ENCODE data around the gene PPFIBP1.

Gene PPFIBP1

DNA sequence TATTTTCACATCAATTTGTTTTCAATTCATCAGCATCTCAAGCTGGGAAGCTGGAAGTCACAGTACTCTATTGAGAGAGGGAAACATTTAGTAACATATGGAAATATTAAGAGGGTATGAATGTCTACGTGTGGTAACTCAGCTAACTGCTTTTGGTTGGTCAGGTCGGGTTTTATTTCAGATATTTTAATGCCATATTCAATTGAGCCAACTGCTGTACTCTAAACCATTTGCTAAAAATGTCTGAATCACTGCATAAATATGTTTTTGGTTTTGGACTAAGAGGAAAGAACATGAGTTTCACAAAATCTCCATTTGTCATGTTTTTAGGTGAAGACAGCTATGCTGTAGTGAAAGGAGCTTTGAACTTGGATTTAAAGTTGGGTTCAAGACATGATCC, 18.9 kb upstream of the PPFIBP1 start:
- Mint-ChIP-seq H3K27me3 (peaks cover 26% of the 10 kb centered on the region), H3K4me3 (no peak overlapping the region), H3K36me3 (no peaks in the 10 kb centered on the region), H3K9me3 (peaks cover 5% of the 10 kb centered on the region), H3K27ac (no peak overlapping the region), H3K4me1 (no peaks in the 10 kb centered on the region)
- ATAC-seq: no peak

GRCh38 chr12:27505761-27506160, 18.2 kb upstream of the PPFIBP1 start:
- H3K4me3 Mint-ChIP-seq: no peak overlapping the region
- peaks cover 5% of the 10 kb centered on the region for H3K9me3 Mint-ChIP-seq
- H3K27me3 Mint-ChIP-seq: peaks cover 26% of the 10 kb centered on the region
- ATAC-seq: no peak
- H3K36me3 Mint-ChIP-seq: no peaks in the 10 kb centered on the region
- H3K27ac Mint-ChIP-seq: no peak overlapping the region
- no peaks in the 10 kb centered on the region for H3K4me1 Mint-ChIP-seq

GRCh38 chr12:27506645-27507189, 17.3 kb upstream of the PPFIBP1 start:
- no peak for ATAC-seq
- Mint-ChIP-seq H3K9me3 (peaks cover 5% of the 10 kb centered on the region), H3K27me3 (peaks cover 26% of the 10 kb centered on the region), H3K4me1 (no peaks in the 10 kb centered on the region), H3K4me3 (no peak overlapping the region), H3K36me3 (no peaks in the 10 kb centered on the region), H3K27ac (no peak overlapping the region)

DNA sequence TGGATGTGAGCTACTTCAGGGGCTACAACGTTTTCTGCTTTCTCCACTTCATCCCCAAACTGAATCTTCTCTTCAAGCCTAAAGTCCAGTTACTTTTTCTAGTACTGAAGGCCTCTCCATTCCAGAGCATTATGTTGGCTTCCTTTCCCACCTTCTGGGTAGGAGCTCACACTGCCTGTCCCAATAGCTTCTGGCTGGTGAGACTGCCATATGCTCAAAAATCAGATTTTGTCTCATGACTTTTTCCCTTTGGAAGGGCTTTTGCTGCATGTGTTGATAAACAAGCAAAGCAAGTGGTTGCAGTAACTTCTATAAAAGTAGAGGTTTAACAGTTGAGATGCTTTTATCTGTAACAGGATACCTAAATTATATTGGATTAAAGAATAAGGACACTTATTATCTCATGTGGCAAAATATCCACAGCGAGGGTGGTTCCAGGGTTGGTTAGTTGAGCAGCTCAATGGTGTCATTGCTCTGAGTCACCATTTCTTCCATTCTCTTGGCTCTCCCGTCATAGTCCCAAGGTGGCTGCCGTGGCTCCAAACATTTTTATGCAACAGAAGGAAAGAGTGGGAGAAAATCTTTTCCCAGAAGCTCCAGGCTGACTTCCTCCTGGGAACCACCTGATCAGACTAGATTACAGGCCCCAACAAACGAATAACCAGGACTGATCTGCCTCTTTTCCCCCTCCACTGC, 15.1 kb upstream of the PPFIBP1 start:
- Mint-ChIP-seq H3K9me3 (peaks cover 5% of the 10 kb centered on the region), H3K4me3 (no peak overlapping the region), H3K27ac (no peak overlapping the region), H3K4me1 (no peaks in the 10 kb centered on the region), H3K36me3 (no peaks in the 10 kb centered on the region), H3K27me3 (peaks cover 5% of the 10 kb centered on the region)
- peak; percentile 9 for ATAC-seq

DNA sequence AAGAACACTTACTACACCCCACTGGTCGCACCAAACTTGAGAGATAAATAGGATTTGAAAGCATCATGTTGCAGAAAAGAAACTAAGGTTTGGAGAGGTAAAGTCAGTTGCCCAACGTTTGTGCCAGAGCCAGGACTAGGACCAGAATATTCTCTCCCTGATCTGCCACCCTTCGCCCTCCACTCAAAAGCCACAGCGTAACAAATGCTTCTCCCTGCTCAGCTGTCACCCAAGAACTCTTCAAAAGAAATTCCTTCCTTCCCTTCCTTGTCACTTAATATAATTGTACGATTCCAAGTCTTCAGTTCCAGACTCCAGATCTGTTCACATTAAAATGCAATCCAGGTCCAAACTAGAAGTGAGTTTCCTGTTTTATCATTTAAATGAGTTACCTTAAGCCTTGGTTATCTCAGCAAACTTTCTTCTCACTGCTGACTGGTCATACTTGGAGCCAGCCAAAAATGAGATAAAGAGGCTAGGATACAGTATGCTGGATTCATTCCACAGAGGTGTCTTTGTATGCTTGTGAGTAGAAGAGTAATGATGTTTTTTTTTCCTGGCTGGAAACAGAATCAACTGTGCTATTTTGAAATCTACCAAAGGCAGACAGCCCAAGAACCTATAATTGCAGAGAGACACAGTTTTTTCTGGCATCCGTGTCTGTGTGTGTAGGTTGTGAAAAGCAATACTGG, 12.8 kb upstream of the PPFIBP1 start:
- H3K4me3 Mint-ChIP-seq: no peak overlapping the region
- peaks cover 5% of the 10 kb centered on the region for H3K9me3 Mint-ChIP-seq
- H3K4me1 Mint-ChIP-seq: no peaks in the 10 kb centered on the region
- H3K36me3 Mint-ChIP-seq: no peaks in the 10 kb centered on the region
- no peak overlapping the region for H3K27ac Mint-ChIP-seq
- no peak for ATAC-seq
- H3K27me3 Mint-ChIP-seq: peaks cover 1% of the 10 kb centered on the region

GRCh38 chr12:27511723-27512045, 12.3 kb upstream of the PPFIBP1 start:
- Mint-ChIP-seq H3K9me3 (peaks cover under 1% of the 10 kb centered on the region), H3K4me1 (no peaks in the 10 kb centered on the region), H3K27ac (no peak overlapping the region), H3K36me3 (no peaks in the 10 kb centered on the region), H3K4me3 (no peak overlapping the region), H3K27me3 (peaks cover 6% of the 10 kb centered on the region)
- ATAC-seq: no peak

GRCh38 chr12:27513155-27513824, 10.7 kb upstream of the PPFIBP1 start:
- no peak for ATAC-seq
- Mint-ChIP-seq H3K4me3 (no peak overlapping the region), H3K27me3 (peaks cover 17% of the 10 kb centered on the region), H3K9me3 (no peaks in the 10 kb centered on the region), H3K27ac (no peak overlapping the region), H3K36me3 (no peaks in the 10 kb centered on the region), H3K4me1 (no peaks in the 10 kb centered on the region)

DNA sequence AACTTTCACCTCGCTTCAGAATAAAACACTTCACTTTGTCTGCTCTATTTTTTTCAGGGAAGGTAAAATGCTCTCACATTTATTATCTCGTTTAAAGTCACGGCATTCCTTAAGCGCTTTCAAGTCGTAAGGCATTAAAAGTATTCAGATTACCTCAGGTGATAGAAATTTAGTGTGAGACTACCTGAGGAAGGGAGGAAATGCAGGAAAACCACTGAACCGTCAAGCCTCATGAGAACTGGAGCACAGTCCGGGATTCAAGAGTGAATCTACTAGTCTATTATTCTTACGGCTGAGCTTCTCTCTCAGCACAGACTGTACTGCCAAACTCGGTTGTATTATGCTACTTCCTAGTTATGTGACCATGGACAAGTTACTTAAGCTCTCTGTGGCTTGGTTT, 8.3 kb upstream of the PPFIBP1 start:
- H3K4me1 Mint-ChIP-seq: no peaks in the 10 kb centered on the region
- H3K27ac Mint-ChIP-seq: no peak overlapping the region
- no peak for ATAC-seq
- no peaks in the 10 kb centered on the region for H3K9me3 Mint-ChIP-seq
- H3K4me3 Mint-ChIP-seq: no peak overlapping the region
- H3K27me3 Mint-ChIP-seq: peaks cover 29% of the 10 kb centered on the region
- H3K36me3 Mint-ChIP-seq: no peaks in the 10 kb centered on the region

DNA sequence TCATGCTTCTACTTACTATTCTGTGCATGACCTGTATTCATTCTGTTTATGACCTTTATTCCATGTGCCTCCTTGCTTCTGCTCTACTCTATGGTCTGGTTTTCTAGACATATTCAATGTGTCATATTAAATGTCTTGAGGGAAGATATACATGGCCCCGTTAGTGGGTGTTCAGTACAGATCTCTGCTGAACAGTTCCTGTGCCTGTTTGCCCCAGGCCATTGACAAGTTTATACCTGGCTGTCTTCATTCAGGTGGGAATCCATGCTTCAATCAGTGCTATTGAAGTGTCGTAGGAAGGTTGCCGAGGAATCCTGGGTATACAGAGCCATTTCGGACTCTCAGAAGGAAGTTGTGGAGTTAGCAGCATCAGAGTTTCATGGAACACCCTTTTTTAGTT, 7.4 kb upstream of the PPFIBP1 start:
- no peaks in the 10 kb centered on the region for H3K9me3 Mint-ChIP-seq
- H3K27me3 Mint-ChIP-seq: peaks cover 37% of the 10 kb centered on the region
- ATAC-seq: no peak
- no peaks in the 10 kb centered on the region for H3K4me1 Mint-ChIP-seq
- H3K27ac Mint-ChIP-seq: no peak overlapping the region
- H3K36me3 Mint-ChIP-seq: no peaks in the 10 kb centered on the region
- H3K4me3 Mint-ChIP-seq: no peak overlapping the region

DNA sequence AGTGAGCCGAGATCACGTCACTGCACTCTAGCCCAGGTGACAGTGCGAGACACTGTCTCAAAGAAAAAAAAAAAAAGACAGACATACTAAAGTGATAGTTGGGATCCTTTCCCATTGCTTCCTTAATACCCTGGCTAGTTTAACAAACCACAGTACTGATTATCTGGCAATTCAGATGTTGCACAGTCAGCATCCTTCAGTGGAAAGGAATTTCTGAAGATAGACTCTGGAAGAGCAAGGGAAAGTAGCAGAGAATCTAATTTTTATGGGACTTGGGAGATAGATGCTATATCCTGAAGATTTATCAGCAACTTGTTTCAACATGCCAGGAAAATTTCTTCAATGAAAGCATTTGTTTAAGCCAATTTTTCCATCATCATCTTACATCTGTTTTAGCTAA, 6.5 kb upstream of the PPFIBP1 start:
- ATAC-seq: no peak
- Mint-ChIP-seq H3K4me3 (no peak overlapping the region), H3K9me3 (no peaks in the 10 kb centered on the region), H3K27ac (no peak overlapping the region), H3K36me3 (no peaks in the 10 kb centered on the region), H3K27me3 (peaks cover 45% of the 10 kb centered on the region), H3K4me1 (no peaks in the 10 kb centered on the region)

DNA sequence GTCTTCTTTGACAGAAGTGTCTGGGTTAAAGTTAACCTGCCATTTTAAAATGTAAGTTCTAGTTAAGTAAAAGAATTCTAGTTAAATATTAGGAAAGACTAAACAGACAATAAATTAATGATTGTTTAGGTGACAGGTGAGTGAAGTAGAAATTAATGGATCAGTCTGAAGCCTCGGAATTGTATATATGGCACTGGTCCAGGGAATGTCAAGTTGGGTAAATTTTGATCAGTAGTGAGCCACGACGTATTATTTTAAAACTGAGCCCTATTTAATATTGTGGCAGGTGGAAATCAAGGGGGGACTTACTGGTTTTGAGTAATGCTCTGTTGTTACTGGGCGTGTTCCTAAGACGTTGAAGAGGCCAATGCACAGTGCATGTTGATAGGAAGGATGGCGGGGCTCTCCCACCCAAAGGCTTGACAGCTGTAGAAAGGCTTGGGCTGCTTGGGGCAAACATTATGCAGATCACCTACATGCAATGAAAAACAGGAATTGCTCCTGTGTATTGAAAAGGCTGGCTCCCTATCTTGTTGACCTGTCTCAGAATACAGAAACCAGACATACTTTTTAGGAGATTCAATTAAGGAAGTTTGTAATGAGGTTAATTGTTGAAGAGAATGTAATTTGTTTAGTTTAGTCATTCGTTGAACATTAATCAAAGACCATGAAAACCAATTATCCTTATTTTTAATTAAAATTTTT, 5.9 kb upstream of the PPFIBP1 start:
- H3K4me1 Mint-ChIP-seq: no peaks in the 10 kb centered on the region
- H3K27ac Mint-ChIP-seq: no peak overlapping the region
- ATAC-seq: no peak
- H3K36me3 Mint-ChIP-seq: no peaks in the 10 kb centered on the region
- no peaks in the 10 kb centered on the region for H3K9me3 Mint-ChIP-seq
- H3K27me3 Mint-ChIP-seq: peaks cover 45% of the 10 kb centered on the region
- no peak overlapping the region for H3K4me3 Mint-ChIP-seq

- H3K4me3 Mint-ChIP-seq: no peak overlapping the region
These were observed 2.9 kb upstream of the PPFIBP1 start for GRCh38 chr12:27521066-27521465.

GRCh38 chr12:27521981-27522380, 2.0 kb upstream of the PPFIBP1 start:
- H3K27ac Mint-ChIP-seq: no peak overlapping the region
- H3K4me1 Mint-ChIP-seq: peaks cover 21% of the 10 kb centered on the region
- ATAC-seq: no peak
- no peaks in the 10 kb centered on the region for H3K36me3 Mint-ChIP-seq
- no peak overlapping the region for H3K4me3 Mint-ChIP-seq
- peaks cover 35% of the 10 kb centered on the region for H3K27me3 Mint-ChIP-seq
- H3K9me3 Mint-ChIP-seq: no peaks in the 10 kb centered on the region

More at GRCh38 chr12:27521066-27521465, 2.9 kb upstream of the PPFIBP1 start:
- H3K36me3 Mint-ChIP-seq: no peaks in the 10 kb centered on the region
- H3K4me1 Mint-ChIP-seq: peaks cover 21% of the 10 kb centered on the region
- H3K27me3 Mint-ChIP-seq: peaks cover 45% of the 10 kb centered on the region
- no peak overlapping the region for H3K27ac Mint-ChIP-seq
- H3K9me3 Mint-ChIP-seq: no peaks in the 10 kb centered on the region
- ATAC-seq: no peak

DNA sequence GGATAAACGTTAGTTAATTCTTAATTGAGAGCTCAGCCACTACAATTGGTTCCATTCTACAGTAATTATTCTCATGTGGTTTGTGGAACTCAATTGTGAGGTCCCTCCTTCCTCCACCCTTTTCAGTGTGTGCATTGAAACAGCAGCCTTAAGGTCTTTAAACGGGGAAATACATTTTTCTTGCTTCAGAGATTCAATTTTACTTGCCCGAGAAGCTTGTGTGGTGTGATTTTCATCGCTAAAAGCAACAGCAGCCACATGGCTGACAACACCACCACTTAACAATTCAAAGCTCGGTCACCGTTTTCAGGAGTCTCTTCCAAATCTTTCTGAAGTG, 733 bp upstream of the PPFIBP1 start:
- Mint-ChIP-seq H3K4me3 (peak overlapping the region; percentile 89), H3K27ac (peak overlapping the region; percentile 88), H3K27me3 (peaks cover 28% of the 10 kb centered on the region), H3K36me3 (no peaks in the 10 kb centered on the region), H3K9me3 (no peaks in the 10 kb centered on the region), H3K4me1 (peaks cover 21% of the 10 kb centered on the region)
- peak; percentile 24 for ATAC-seq

- Mint-ChIP-seq H3K4me3 (peak overlapping the region; percentile 89), H3K9me3 (no peaks in the 10 kb centered on the region), H3K4me1 (peaks cover 21% of the 10 kb centered on the region), H3K36me3 (no peaks in the 10 kb centered on the region), H3K27me3 (peaks cover 21% of the 10 kb centered on the region), H3K27ac (peak overlapping the region; percentile 88)
- ATAC-seq: no peak
These were observed 459 bp downstream of the PPFIBP1 start for GRCh38 chr12:27524494-27524835.
